ENCODE results near the gene SHISA9.

SHISA9 gene

GRCh38 chr16:13205352-13205751 is 304.0 kb downstream of the SHISA9 start:
- no peak for DNase-seq (ENCODE audit: low read depth)
- TF ChIP-seq, protein P1, sequence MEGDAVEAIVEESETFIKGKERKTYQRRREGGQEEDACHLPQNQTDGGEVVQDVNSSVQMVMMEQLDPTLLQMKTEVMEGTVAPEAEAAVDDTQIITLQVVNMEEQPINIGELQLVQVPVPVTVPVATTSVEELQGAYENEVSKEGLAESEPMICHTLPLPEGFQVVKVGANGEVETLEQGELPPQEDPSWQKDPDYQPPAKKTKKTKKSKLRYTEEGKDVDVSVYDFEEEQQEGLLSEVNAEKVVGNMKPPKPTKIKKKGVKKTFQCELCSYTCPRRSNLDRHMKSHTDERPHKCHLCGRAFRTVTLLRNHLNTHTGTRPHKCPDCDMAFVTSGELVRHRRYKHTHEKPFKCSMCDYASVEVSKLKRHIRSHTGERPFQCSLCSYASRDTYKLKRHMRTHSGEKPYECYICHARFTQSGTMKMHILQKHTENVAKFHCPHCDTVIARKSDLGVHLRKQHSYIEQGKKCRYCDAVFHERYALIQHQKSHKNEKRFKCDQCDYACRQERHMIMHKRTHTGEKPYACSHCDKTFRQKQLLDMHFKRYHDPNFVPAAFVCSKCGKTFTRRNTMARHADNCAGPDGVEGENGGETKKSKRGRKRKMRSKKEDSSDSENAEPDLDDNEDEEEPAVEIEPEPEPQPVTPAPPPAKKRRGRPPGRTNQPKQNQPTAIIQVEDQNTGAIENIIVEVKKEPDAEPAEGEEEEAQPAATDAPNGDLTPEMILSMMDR (IDR thresholded peaks at IDR 0.05; ENCODE audit: control insufficient read depth, insufficient read depth, low read depth, low read length, missing control alignments): no peak
- H3K4me3 ChIP-seq (ENCODE audit: control insufficient read depth, low read depth, low read length): no peak overlapping the region

DNA sequence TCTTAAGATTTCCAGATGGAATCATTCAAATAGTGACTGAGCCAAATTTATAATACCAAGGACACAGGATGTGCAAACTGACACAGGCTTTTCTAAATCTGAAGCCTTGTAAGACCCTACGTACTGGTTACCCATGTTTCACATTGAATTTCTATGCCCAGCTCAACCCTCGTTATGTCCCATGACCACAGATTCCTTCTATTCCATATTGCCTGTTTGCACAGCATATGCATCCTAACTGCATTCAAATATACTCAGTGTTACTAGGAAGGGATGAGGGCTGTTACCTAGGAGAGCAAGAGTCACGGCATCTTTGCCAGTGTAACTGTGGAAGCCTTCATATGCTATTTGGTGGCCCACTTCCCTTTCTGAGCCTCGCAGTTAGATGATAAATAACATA is 305.2 kb downstream of the SHISA9 start:
- H3K4me3 ChIP-seq (ENCODE audit: control insufficient read depth, low read depth, low read length): no peak overlapping the region
- DNase-seq (ENCODE audit: low read depth): no peak
- TF ChIP-seq, protein P1 (IDR thresholded peaks at IDR 0.05; ENCODE audit: control insufficient read depth, insufficient read depth, low read depth, low read length, missing control alignments): no peak

GRCh38 chr16:13207151-13207550 is 305.8 kb downstream of the SHISA9 start:
- TF ChIP-seq, protein P1 (IDR thresholded peaks at IDR 0.05; ENCODE audit: control insufficient read depth, insufficient read depth, low read depth, low read length, missing control alignments): no peak
- H3K4me3 ChIP-seq (ENCODE audit: control insufficient read depth, low read depth, low read length): no peak overlapping the region
- DNase-seq (ENCODE audit: low read depth): no peak

DNA sequence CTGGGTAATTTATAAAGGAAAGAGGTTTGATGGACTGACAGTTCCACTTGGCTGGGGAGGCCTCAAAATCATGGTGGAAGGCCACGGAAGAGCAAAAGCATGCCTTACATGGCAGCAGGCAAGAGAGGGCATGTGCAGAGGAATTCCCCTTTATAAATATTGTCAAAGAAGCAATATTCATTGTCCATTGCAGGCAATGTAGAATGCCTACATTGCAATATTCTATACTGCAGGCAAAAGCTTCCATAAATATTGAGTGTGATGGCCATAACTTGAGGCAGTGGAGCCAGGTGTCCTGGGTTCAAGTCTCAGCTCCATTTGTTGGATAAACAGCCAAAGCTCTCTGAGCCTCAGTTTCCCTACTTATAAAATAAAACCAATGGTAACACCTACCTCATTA is 322.3 kb downstream of the SHISA9 start:
- TF ChIP-seq, protein P1 (IDR thresholded peaks at IDR 0.05; ENCODE audit: control insufficient read depth, insufficient read depth, low read depth, low read length, missing control alignments): no peak
- no peak for DNase-seq (ENCODE audit: low read depth)
- H3K4me3 ChIP-seq (ENCODE audit: control insufficient read depth, low read depth, low read length): no peak overlapping the region

- TF ChIP-seq, protein P1 (IDR thresholded peaks at IDR 0.05; ENCODE audit: control insufficient read depth, insufficient read depth, low read depth, low read length, missing control alignments): no peak
- no peak for DNase-seq (ENCODE audit: low read depth)
- H3K4me3 ChIP-seq (ENCODE audit: control insufficient read depth, low read depth, low read length): no peak overlapping the region
Observed at GRCh38 chr16:13229039-13229438, 327.6 kb downstream of the SHISA9 start.

GRCh38 chr16:13231365-13231764 is 330.0 kb downstream of the SHISA9 start:
- H3K4me3 ChIP-seq (ENCODE audit: control insufficient read depth, low read depth, low read length): no peak overlapping the region
- TF ChIP-seq, protein P1 (IDR thresholded peaks at IDR 0.05; ENCODE audit: control insufficient read depth, insufficient read depth, low read depth, low read length, missing control alignments): no peak
- DNase-seq (ENCODE audit: low read depth): no peak

DNA sequence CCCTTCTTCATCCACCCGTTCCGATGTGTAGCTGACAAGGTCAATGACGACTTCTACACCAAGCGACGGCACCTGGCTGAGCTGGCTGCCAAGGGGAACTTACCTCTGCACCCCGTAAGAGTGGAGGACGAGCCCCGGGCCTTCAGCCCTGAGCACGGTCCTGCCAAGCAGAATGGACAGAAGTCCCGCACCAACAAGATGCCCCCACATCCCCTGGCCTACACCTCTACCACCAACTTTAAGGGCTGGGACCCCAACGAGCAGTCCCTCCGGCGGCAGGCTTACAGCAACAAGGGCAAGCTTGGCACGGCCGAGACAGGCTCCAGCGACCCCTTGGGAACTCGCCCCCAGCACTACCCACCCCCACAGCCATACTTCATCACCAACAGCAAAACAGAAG is 333.6 kb downstream of the SHISA9 start:
- no peak overlapping the region for H3K4me3 ChIP-seq (ENCODE audit: control insufficient read depth, low read depth, low read length)
- TF ChIP-seq, protein P1 (IDR thresholded peaks at IDR 0.05; ENCODE audit: control insufficient read depth, insufficient read depth, low read depth, low read length, missing control alignments): no peak
- no peak for DNase-seq (ENCODE audit: low read depth)

Data from AG09309 (cell line).